CD14-positive monocyte (primary cell): ENCODE measurements around the gene TMF1. TPM values are rescaled to one million over a fixed set of nuclear protein-coding genes. Genes with fewer than 3 reads are reported as not detected.

ENCODE experiments used
- DNase-seq, 3 donors: peaks; one replicate each; pipeline ENCODE4 v3.0.0-alpha.2; 2011 to 2022
- H2AFZ ChIP-seq: 2 replicates; pipeline ENCODE4 v1.6.0; 2012; ENCODE audit warnings: mild to moderate bottlenecking, low read depth, low read length, inconsistent platforms; ENCODE audit not compliant: insufficient read depth, poor library complexity, severe bottlenecking
- H3K27ac ChIP-seq, 2 donors: 1 replicate in 1 of 2; 2 replicates in 1 of 2; pipeline ENCODE4 v1.5.1; 2012 to 2013; ENCODE audit warnings: low read length in 2 of 2, control low read depth in 1 of 2, inconsistent platforms in 1 of 2, low read depth in 1 of 2, mild to moderate bottlenecking in 1 of 2
- H3K27me3 ChIP-seq, 2 donors: one replicate each; pipeline versions ENCODE4 v1.6.0 to v1.6.1; 2011 to 2013; ENCODE audit warnings: low read length in 2 of 2; ENCODE audit not compliant: control insufficient read depth in 2 of 2, insufficient read depth in 2 of 2
- H3K36me3 ChIP-seq, 2 donors: replicated peaks in 1 of 2; 1 replicate in 1 of 2; 2 replicates in 1 of 2; pipeline versions ENCODE4 v1.5.1 to v1.6.1; 2012 to 2013; ENCODE audit warnings: low read length in 2 of 2, control low read depth in 1 of 2, inconsistent platforms in 1 of 2, mild to moderate bottlenecking in 1 of 2; ENCODE audit not compliant: insufficient read depth in 2 of 2, control insufficient read depth in 1 of 2
- H3K4me1 ChIP-seq, 2 donors: 1 replicate in 1 of 2; 2 replicates in 1 of 2; pipeline versions ENCODE4 v1.5.1 to v1.6.1; 2012 to 2013; ENCODE audit warnings: low read length in 2 of 2, control low read depth in 1 of 2, inconsistent platforms in 1 of 2, mild to moderate bottlenecking in 1 of 2, moderate library complexity in 1 of 2; ENCODE audit not compliant: insufficient read depth in 2 of 2, control insufficient read depth in 1 of 2
- H3K4me2 ChIP-seq: replicated peaks from 2 replicates; pipeline ENCODE3; 2012; ENCODE audit warnings: low read length, moderate library complexity, mild to moderate bottlenecking; ENCODE audit not compliant: poor library complexity, severe bottlenecking; ENCODE audit errors: extremely low read depth
- H3K4me3 ChIP-seq, 3 experiments: fragments of 200-600 bp in 1 of 3; sonication (generic) in 1 of 3; replicated peaks in 1 of 3; 1 replicate in 2 of 3; 2 replicates in 1 of 3; pipeline ENCODE4 v1.5.1; 2011 to 2013; ENCODE audit warnings: low read length in 3 of 3, mild to moderate bottlenecking in 3 of 3, control low read depth in 2 of 3, low read depth in 2 of 3, inconsistent platforms in 1 of 3, moderate library complexity in 1 of 3
- H3K79me2 ChIP-seq: 2 replicates; pipeline ENCODE4 v1.6.0; 2012; ENCODE audit warnings: mild to moderate bottlenecking, control low read depth, inconsistent platforms, low read length, moderate library complexity; ENCODE audit not compliant: insufficient read depth
- H3K9ac ChIP-seq: 2 replicates; pipeline ENCODE4 v1.6.0; 2017; ENCODE audit warnings: low read length, mild to moderate bottlenecking; ENCODE audit not compliant: insufficient read depth, poor library complexity, severe bottlenecking
- H3K9me3 ChIP-seq, 2 donors: replicated peaks in 1 of 2; 1 replicate in 1 of 2; 2 replicates in 1 of 2; pipeline versions ENCODE4 v1.5.1 to v1.6.1; 2012 to 2013; ENCODE audit warnings: low read length in 2 of 2, control low read depth in 1 of 2; ENCODE audit not compliant: control insufficient read depth in 1 of 2, insufficient read depth in 1 of 2
- H4K20me1 ChIP-seq: 2 replicates; pipeline ENCODE4 v1.6.0; 2012; ENCODE audit warnings: mild to moderate bottlenecking, low read length, control low read depth, moderate library complexity; ENCODE audit not compliant: insufficient read depth
- H3K27ac Mint-ChIP-seq, 7 donors: one replicate each; pipeline ENCODE4 v1.8.0; 2020; ENCODE audit warnings: mild to moderate bottlenecking in 7 of 7, mixed read lengths in 7 of 7, moderate library complexity in 6 of 7, inconsistent platforms in 2 of 7
- H3K27me3 Mint-ChIP-seq, 3 donors: one replicate each; pipeline ENCODE4 v1.8.0; 2021 to 2022; ENCODE audit warnings: low read depth in 3 of 3, mild to moderate bottlenecking in 3 of 3, mixed read lengths in 3 of 3, moderate library complexity in 3 of 3, inconsistent platforms in 1 of 3
- H3K36me3 Mint-ChIP-seq, 2 donors: one replicate each; pipeline ENCODE4 v1.8.0; 2020; ENCODE audit warnings: mixed read lengths in 2 of 2, inconsistent platforms in 1 of 2, mild to moderate bottlenecking in 1 of 2
- H3K4me1 Mint-ChIP-seq: one replicate; pipeline ENCODE4 v1.8.0; 2020; ENCODE audit warnings: mild to moderate bottlenecking, mixed read lengths
- H3K4me3 Mint-ChIP-seq, 2 donors: one replicate each; pipeline ENCODE4 v1.8.0; 2020; ENCODE audit warnings: mild to moderate bottlenecking in 2 of 2, mixed read lengths in 2 of 2, moderate library complexity in 1 of 2
- H3K9me3 Mint-ChIP-seq, 7 donors: one replicate each; pipeline ENCODE4 v1.8.0; 2020 to 2022; ENCODE audit warnings: mixed read lengths in 7 of 7, mild to moderate bottlenecking in 6 of 7, moderate library complexity in 6 of 7, inconsistent platforms in 2 of 7
- WGBS: methylation state at CpG from one replicate; pipeline ENCODE4 v1.1.5; 2013; ENCODE audit warnings: missing lambda C conversion rate; ENCODE audit not compliant: insufficient coverage; 5-methylcytosine and 5-hydroxymethylcytosine counted together
- intact Hi-C, 2 donors: fragments of 100-400 bp; cut with micrococcal nuclease; formaldehyde crosslinking; loops; one replicate each; pipeline versions ENCODE4 v1.15.0 to v1.15.1; 2023
- polyA plus RNA-seq, 3 donors: library from polyadenylated mRNA; depleted of rRNA in 1 of 3; unstranded in 2 of 3; stranded (reverse) in 1 of 3; fragments of 300-500 nt in 2 of 3; fragments of >200 nt in 1 of 3; fragmentation: Illumina TruSeq in 2 of 3; gene quantifications; 1 replicate in 2 of 3; 2 replicates in 1 of 3; pipeline ENCODE4 v1.2.3, GENCODE V29; 2012 to 2021
- TF ChIP-seq, protein P1 (sequence below): fragments of 200-600 bp; IDR thresholded peaks from one replicate; pipeline ENCODE4 v1.8.0; 2022; ENCODE audit warnings: antibody characterized with exemption, mild to moderate bottlenecking

TMF1 gene
- polyA plus RNA-seq, 3 donors: 6.4 to 25.6 (median 23.1) TPM

DNA sequence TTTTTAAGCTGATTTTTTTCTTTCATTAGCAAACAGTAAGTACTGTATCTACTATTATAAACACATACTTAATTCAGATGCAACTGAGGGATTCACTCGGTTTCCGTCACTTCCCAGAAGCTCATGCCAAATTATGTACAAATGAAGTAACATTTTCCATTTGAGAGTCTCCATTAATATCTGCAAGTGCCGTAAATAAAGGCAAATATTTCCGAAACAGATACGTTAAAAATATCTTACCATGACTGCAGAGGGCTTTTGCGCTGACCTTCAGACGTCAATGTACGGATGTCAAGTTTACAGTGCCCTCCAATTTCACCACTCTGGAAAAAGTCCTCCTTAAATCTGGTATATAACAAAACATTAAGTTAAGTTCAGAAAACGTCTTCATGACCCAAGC is 48.0 kb downstream of the TMF1 start:
- no peaks in the 10 kb centered on the region for H3K27me3 ChIP-seq
- H3K4me1 ChIP-seq: no peaks in the 10 kb centered on the region
- peaks cover 48 to 54% of the 10 kb centered on the region in 2 donors for H3K36me3 Mint-ChIP-seq
- no peak overlapping the region for H3K27ac Mint-ChIP-seq
- H3K27me3 Mint-ChIP-seq: peaks cover 0 to 1% (median 0%) of the 10 kb centered on the region in 3 donors
- 97% methylated on average over 5 of the region's 9 CpGs for WGBS
- H3K36me3 ChIP-seq: peaks cover 11 to 42% of the 10 kb centered on the region in 2 donors
- H3K9me3 ChIP-seq: no peaks in the 10 kb centered on the region
- no peaks in the 10 kb centered on the region for H3K79me2 ChIP-seq
- H2AFZ ChIP-seq: no peak overlapping the region
- no peaks in the 10 kb centered on the region for H3K4me1 Mint-ChIP-seq
- H3K27ac ChIP-seq: no peak overlapping the region
- intact Hi-C loops: no loop called here
- H3K9ac ChIP-seq: no peak overlapping the region
- TF ChIP-seq, protein P1, sequence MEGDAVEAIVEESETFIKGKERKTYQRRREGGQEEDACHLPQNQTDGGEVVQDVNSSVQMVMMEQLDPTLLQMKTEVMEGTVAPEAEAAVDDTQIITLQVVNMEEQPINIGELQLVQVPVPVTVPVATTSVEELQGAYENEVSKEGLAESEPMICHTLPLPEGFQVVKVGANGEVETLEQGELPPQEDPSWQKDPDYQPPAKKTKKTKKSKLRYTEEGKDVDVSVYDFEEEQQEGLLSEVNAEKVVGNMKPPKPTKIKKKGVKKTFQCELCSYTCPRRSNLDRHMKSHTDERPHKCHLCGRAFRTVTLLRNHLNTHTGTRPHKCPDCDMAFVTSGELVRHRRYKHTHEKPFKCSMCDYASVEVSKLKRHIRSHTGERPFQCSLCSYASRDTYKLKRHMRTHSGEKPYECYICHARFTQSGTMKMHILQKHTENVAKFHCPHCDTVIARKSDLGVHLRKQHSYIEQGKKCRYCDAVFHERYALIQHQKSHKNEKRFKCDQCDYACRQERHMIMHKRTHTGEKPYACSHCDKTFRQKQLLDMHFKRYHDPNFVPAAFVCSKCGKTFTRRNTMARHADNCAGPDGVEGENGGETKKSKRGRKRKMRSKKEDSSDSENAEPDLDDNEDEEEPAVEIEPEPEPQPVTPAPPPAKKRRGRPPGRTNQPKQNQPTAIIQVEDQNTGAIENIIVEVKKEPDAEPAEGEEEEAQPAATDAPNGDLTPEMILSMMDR: no peak
- no peak overlapping the region for H3K4me3 ChIP-seq
- no peak for DNase-seq
- H4K20me1 ChIP-seq: no peaks in the 10 kb centered on the region
- no peaks in the 10 kb centered on the region for H3K9me3 Mint-ChIP-seq
- no peak overlapping the region for H3K4me3 Mint-ChIP-seq
- no peak overlapping the region for H3K4me2 ChIP-seq

DNA sequence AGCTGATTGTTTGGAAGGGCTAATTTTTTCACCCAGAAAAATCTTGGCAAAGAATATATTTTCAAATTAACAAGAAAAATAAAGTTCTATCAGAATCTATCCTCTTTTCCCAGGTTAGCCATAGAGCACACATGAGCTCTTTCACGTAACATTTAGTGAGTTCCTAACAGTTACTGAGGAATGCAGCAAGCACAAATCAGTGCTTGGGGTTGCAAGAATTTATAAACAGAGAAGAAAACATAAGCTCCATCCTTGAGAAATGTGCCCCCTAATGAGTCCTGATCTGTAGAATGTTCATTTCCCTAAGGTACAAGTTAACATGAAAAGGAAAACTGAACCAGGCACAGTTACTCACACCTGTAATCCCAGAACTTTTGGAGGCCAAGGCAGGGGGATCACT is 52.5 kb downstream of the TMF1 start:
- TF ChIP-seq, protein P1: no peak
- Mint-ChIP-seq H3K4me3 (no peak overlapping the region), H3K36me3 (peaks cover 50 to 52% of the 10 kb centered on the region in 2 donors), H3K27me3 (peaks cover 0 to 2% (median 1%) of the 10 kb centered on the region in 3 donors), H3K9me3 (peaks cover 0 to 1% (median 0%) of the 10 kb centered on the region in 7 donors), H3K27ac (no peak overlapping the region), H3K4me1 (no peaks in the 10 kb centered on the region)
- Histone ChIP-seq H3K9me3 (no peaks in the 10 kb centered on the region), H3K4me2 (no peak overlapping the region), H3K36me3 (peaks cover 21 to 46% of the 10 kb centered on the region in 2 donors), H3K9ac (no peak overlapping the region), H2AFZ (no peak overlapping the region), H4K20me1 (no peaks in the 10 kb centered on the region), H3K4me3 (no peak overlapping the region), H3K79me2 (no peaks in the 10 kb centered on the region), H3K27me3 (no peaks in the 10 kb centered on the region), H3K4me1 (no peaks in the 10 kb centered on the region), H3K27ac (no peak overlapping the region)
- no peak for DNase-seq
- WGBS: 100% methylated on average over 1 of the region's 1 CpG
- intact Hi-C loops: no loop called here
